Ammon's horn (tissue), 1 donor: ENCODE measurements around the gene SPOCD1.
A peak's percentile ranks its signal among the peaks of the same experiment; 100 is the strongest.

ENCODE experiments used
- DNase-seq: peaks from one replicate; pipeline ENCODE4 v3.0.0-alpha.2; 2016; ENCODE audit warnings: low spot score

SPOCD1 gene

GRCh38 chr1:31771891-31772668 is 43.7 kb downstream of the SPOCD1 start:
- no peak for DNase-seq

DNA sequence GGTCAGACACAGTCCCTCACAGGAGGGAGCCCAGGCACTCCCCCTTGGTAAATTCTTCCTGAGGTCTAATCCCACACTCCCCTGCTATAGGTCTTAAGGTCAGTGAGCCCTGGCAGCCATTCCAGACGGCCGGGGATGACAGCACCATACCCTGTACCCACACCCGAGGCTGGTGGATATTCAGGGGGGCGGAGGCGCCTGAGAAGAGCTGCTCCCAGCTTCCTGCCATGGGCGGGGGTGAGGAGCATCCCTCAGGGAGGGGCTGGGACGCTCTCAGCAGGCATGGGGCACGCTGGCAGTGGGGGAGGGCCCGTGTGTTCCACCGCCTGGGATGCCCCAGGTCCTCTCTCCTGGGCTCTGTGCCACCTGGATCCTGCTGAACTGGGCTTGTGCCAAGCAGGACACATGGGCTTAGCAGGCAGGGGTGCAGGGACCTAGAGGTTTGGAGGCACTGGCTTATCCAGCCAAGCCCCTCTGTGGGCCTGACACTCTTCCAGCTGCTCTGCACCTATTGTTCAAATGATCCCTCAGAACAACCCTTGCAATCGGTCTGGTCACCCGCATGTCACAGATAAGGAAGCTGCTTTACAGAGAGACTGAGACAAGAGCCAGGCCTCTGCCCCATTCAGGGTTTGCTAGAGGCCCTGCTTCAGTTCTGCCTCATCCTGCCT is 46.0 kb downstream of the SPOCD1 start:
- no peak for DNase-seq

- DNase-seq: no peak
Observed at GRCh38 chr1:31768939-31769704, 46.7 kb downstream of the SPOCD1 start.

DNA sequence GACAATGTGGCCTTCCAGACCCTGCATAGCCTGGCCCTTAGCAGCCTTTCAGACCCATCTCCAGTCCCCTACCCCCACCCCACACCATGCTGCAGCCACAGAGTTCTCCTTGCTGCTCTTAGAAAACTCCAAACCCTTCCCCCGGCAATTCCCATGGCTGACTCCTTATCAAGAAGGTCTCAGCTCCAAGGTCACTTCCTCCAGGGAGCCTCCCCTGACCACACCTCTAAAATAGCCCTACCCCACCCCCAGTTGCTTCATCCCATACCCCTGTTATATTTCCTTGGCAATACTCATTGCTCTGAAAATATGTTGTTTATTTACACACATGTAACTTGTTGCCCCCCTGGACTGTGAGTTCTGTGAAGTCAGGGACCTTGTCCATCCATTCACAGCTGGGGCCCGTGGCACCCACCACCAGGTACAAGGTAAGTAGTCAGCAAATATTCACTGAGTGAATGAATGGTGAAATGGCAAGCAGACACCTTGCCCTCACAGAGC is 47.4 kb downstream of the SPOCD1 start:
- no peak for DNase-seq

GRCh38 chr1:31767225-31767624 is 48.6 kb downstream of the SPOCD1 start:
- DNase-seq: no peak

DNA sequence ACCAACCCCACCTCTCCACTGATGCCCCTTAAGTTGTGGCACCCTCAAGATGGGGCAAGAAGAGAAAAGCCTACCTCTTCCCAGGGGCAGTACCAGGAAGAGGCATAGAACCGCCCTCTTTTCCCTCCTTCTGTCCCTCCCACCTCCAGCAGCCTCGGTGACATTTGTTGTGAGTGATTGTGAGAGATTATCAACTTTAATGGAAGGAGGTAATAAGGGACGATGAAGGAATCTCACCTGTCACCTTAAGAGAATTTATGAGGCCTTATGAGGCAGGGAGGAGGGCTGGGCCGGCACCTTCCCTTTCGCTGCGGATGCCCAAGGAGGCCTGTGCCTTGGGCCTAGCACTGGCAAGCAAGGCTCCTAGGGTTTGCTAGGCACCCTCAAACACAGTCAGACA is 50.3 kb downstream of the SPOCD1 start:
- no peak for DNase-seq

GRCh38 chr1:31765041-31765467 is 50.8 kb downstream of the SPOCD1 start:
- DNase-seq: peak; percentile 67

DNA sequence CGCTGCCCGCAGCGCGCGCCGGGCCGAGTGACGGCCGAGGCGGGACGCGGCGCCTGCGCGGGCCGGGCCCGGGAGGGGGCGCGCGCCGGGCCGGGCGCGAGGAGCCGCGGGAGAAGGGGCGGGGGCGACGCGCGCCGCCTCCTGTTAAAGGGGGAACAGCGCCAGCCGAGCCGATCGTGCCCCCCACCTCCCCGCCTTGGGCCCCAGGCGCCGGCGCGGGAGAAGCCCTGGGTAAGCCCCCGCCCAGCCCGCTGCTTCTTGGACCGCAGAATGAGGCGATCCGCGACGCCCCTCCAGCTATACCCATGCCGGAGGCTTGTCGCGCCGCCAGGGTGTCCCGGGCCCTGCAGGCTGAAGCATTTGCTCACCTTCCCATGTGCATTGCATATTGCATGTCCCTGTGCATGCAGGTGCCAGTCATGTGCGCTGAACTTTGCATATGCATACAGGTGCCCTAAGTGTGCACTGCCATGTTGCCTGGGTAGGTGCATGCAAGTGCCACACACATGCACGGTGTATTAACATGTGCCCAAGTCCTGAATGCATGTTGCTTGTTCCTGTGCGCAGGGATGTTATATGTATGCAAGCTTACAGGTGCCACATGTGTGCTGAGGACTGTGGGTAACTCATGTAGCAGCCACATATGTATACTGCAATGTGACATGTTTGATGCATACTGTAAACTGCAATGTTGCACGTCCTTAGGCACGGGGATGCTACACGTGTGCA is 51.3 kb downstream of the SPOCD1 start, which contains the start of gene ADGRB2:
Gene ADGRB2 (minus strand): TSS at position 29 of the 729 bp plus-strand sequence. CDS start 7,119 bp downstream, outside the sequence.
- DNase-seq: no peak

- DNase-seq: no peak
Observed at GRCh38 chr1:31763671-31764311, 52.0 kb downstream of the SPOCD1 start.

- peak; percentile 82 for DNase-seq
Observed at GRCh38 chr1:31762726-31763670, 52.8 kb downstream of the SPOCD1 start.

- no peak for DNase-seq
Observed at GRCh38 chr1:31762323-31762722, 53.5 kb downstream of the SPOCD1 start.

- DNase-seq: no peak
Observed at GRCh38 chr1:31761883-31762282, 53.9 kb downstream of the SPOCD1 start.

GRCh38 chr1:31760471-31761470 is 55.1 kb downstream of the SPOCD1 start:
- peak; percentile 52 for DNase-seq

- DNase-seq: no peak
Observed at GRCh38 chr1:31759298-31760023, 56.4 kb downstream of the SPOCD1 start.

DNA sequence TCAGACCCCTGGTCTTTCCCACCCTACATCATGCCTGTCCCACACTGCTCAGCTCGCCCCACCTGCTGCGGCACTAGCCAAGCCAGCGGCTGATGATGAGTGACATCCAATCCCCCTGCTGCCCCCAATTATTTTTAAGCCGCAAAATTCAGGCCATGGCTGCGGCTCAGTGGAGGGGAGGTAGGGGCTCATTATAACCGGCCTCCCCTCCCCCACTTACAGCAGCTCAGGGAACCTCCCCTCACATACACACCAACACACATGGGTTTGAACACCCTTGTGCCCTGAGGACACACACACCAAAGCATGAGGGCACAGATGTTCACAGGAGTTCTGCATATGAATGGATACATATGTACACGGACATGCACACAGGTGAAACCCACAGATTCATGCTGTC is 57.0 kb downstream of the SPOCD1 start:
- DNase-seq: no peak

DNA sequence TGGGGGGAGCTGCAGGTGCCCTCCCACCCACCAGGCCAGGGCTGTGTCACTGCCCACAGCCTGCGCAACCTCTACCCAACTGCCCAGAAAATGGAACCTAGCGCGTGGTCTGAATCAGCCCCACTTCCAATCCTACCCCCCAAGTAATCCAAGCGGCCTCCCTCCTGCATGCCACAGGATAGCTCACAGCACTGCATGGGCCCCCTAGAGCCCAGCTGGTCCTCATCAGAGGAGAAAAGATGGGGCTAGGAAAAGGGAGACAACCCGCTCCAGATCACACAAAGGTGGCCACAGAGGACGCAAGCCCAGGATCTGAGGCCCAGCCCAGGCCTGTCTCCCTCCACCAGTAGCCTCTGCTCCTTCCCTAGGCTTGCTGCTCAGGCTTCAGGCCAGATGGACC is 57.8 kb downstream of the SPOCD1 start:
- DNase-seq: no peak

DNA sequence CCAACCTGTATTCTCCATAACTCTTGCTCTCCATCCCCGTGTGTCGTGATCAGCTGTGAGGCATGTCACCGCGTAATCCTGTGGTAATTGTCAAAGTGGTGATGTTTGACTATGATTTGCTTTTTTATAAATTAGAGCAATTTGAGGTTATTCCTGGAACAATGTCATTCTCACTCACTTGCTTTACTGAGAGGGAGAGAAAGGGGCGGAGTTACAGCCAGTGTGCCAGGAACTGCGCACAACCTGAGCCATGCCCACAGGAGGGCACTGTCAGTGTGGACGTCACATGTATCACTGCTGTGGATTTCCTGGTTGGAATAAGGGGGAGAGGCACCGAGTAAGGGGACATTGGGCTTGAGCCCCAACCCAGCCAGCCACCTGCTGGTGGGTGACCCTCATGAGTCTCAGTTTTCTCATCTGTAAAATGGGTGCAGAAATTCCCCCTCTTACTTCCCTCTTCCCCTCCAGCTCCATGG is 58.6 kb downstream of the SPOCD1 start:
- no peak for DNase-seq

GRCh38 chr1:31756578-31756977 is 59.2 kb downstream of the SPOCD1 start:
- DNase-seq: no peak
